ENCODE results near the gene NHERF1. TPM values are rescaled to one million over a fixed set of nuclear protein-coding genes. Genes with fewer than 3 reads are reported as not detected.
A peak's percentile ranks its signal among the peaks of the same experiment; 100 is the strongest.

NHERF1 gene
- total and polyA plus RNA-seq, 2 donors (not counting 1 experiment from before 2014, with no cell fraction given) = 56.2 to 81.8 TPM

DNA sequence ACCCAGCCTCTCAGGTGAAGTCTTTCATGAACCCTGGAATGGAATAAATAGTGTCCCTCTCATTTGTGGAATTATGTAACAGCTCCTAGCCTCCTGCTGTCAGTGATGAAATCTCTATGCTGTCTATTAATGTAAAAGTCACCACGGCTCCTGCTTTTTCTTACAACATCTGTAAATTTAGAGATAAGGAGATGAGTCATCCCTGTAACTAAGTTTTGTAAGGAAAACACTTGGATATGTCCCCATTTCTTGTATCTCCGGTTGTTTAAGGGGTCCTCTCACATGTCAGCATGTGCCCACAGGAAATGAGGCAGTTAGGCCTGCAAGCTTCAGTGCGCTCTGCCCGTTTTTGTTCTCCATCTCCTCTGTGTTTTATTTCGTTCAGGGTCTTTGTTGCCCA, 30.5 kb downstream of the NHERF1 start:
- H3K79me2 ChIP-seq (ENCODE audit: control insufficient read depth, insufficient read depth, low read length) = peaks cover 33% of the 10 kb centered on the region
- no peak overlapping the region for H2AFZ ChIP-seq (ENCODE audit: insufficient read depth, low read depth, low read length, poor library complexity, severe bottlenecking)
- H3K27me3 Mint-ChIP-seq = no peaks in the 10 kb centered on the region
- H3K9me3 ChIP-seq (ENCODE audit: control extremely low read depth in 1 of 3, control insufficient read depth in 2 of 3, insufficient read depth in 1 of 3, low read length in 2 of 3) = no peaks in the 10 kb centered on the region
- ChIA-PET POLR2A (interaction anchor here (0.6 to 1.2 kb wide), 2 partner anchors 26 to 122 kb away, joined by 3 read pairs; no protein-coding TSS in a partner anchor), CTCF (interaction anchor here (1.5 to 7.1 kb wide), 11 partner anchors 8 to 212 kb away, joined by 3 to 41 read pairs (median 13); partner anchors contain the start of genes CD300H and RAB37)
- H3K27me3 ChIP-seq (replicated peaks in 1 of 4; ENCODE audit: control extremely low read depth in 1 of 4, control insufficient read depth in 3 of 4, insufficient read depth in 4 of 4, low read length in 3 of 4) = no peaks in the 10 kb centered on the region
- ATAC-seq (ENCODE audit: low read depth) (no peak), DNase-seq (no peak)
- peaks cover 0 to 9% of the 10 kb centered on the region in 2 experiments for H3K36me3 ChIP-seq (replicated peaks in 1 of 2; ENCODE audit: control extremely low read depth in 1 of 2, control insufficient read depth in 1 of 2, extremely low read depth in 1 of 2, insufficient read depth in 2 of 2, low read length in 1 of 2)
- H3K9ac ChIP-seq (ENCODE audit: low read length) = no peak overlapping the region
- WGBS (ENCODE audit: insufficient coverage) = 68% methylated on average over 4 of the region's 5 CpGs
- no peak for TF ChIP-seq EZH2 (IDR thresholded peaks at IDR 0.05; ENCODE audit: borderline replicate concordance, insufficient read depth, low read depth, low read length, poor library complexity, severe bottlenecking)
- no peak for TF ChIP-seq CTCF (IDR thresholded peaks at IDR 0.05)
- H3K4me1 ChIP-seq (ENCODE audit: control insufficient read depth in 2 of 2, insufficient read depth in 2 of 2, low read length in 2 of 2) = peaks cover 42 to 54% of the 10 kb centered on the region in 2 donors
- H3K9me3 Mint-ChIP-seq (ENCODE audit: insufficient read depth) = no peaks in the 10 kb centered on the region
- peaks cover 65% of the 10 kb centered on the region for H3K4me1 Mint-ChIP-seq
- H4K20me1 ChIP-seq (ENCODE audit: control insufficient read depth, insufficient read depth, low read length, poor library complexity, severe bottlenecking) = peaks cover 47% of the 10 kb centered on the region
- H3K4me3 Mint-ChIP-seq = peak overlapping the region; percentile 49
- peak overlapping the region; percentile 68 for H3K27ac Mint-ChIP-seq
- H3K4me3 ChIP-seq (ENCODE audit: control extremely low read depth in 1 of 5, extremely low read depth in 1 of 5, insufficient read depth in 1 of 5, low read depth in 2 of 5, low read length in 4 of 5) = no peak overlapping the region
- intact Hi-C loops (cut with micrococcal nuclease) = loop anchor here (5.0 kb wide), 1 partner anchor 42 kb away; the partner anchor contains the start of gene RAB37
- peak overlapping the region; percentile 56 for H3K4me2 ChIP-seq (replicated peaks; ENCODE audit: low read depth, low read length, poor library complexity, severe bottlenecking)
- no peak overlapping the region for H3K27ac ChIP-seq (ENCODE audit: low read length in 2 of 2)

DNA sequence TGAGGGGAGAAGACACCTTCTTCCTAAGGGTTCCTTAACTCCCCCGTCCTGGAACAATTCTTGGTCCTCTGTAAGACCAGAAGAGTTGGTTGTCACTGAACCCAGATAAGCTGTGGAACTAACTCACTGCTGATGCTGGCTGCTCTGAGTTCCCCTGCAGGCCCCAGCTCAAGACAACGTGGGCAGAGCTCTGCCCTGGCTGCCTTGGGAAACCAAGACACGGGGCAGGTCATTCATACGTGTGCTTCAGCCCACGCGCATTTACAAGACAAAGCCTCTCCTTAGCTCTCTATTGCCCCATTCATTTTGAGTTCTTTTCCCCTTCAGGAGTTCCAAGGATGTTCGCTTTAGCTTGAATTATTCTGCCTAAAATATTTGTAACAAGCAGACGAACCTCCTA, 31.1 kb downstream of the NHERF1 start:
- TF ChIP-seq EZH2 (IDR thresholded peaks at IDR 0.05; ENCODE audit: borderline replicate concordance, insufficient read depth, low read depth, low read length, poor library complexity, severe bottlenecking) = no peak
- TF ChIP-seq CTCF (IDR thresholded peaks at IDR 0.05) = no peak
- Mint-ChIP-seq H3K4me1 (peaks cover 68% of the 10 kb centered on the region), H3K27me3 (no peaks in the 10 kb centered on the region), H3K4me3 (peak overlapping the region; percentile 73), H3K27ac (peak overlapping the region; percentile 93), H3K9me3 (ENCODE audit: insufficient read depth) (no peaks in the 10 kb centered on the region)
- peaks cover 48 to 60% of the 10 kb centered on the region in 2 donors for H3K4me1 ChIP-seq (ENCODE audit: control insufficient read depth in 2 of 2, insufficient read depth in 2 of 2, low read length in 2 of 2)
- peaks cover 0 to 8% of the 10 kb centered on the region in 2 experiments for H3K36me3 ChIP-seq (replicated peaks in 1 of 2; ENCODE audit: control extremely low read depth in 1 of 2, control insufficient read depth in 1 of 2, extremely low read depth in 1 of 2, insufficient read depth in 2 of 2, low read length in 1 of 2)
- H4K20me1 ChIP-seq (ENCODE audit: control insufficient read depth, insufficient read depth, low read length, poor library complexity, severe bottlenecking) = peaks cover 50% of the 10 kb centered on the region
- WGBS (ENCODE audit: insufficient coverage) = 54% methylated on average over 7 of the region's 8 CpGs
- no peak overlapping the region for H2AFZ ChIP-seq (ENCODE audit: insufficient read depth, low read depth, low read length, poor library complexity, severe bottlenecking)
- ChIA-PET CTCF (interaction anchor here (0.6 to 7.1 kb wide), 15 partner anchors 9 to 213 kb away, joined by 3 to 41 read pairs (median 8); partner anchors contain the start of genes CD300H and RAB37), POLR2A (interaction anchor here (0.5 to 1.3 kb wide), 4 partner anchors 27 to 122 kb away, joined by 3 to 6 read pairs (median 3); no protein-coding TSS in a partner anchor)
- intact Hi-C loops (cut with micrococcal nuclease) = loop anchor here (5.0 kb wide), 1 partner anchor 42 kb away; the partner anchor contains the start of gene RAB37
- peaks cover 33% of the 10 kb centered on the region for H3K79me2 ChIP-seq (ENCODE audit: control insufficient read depth, insufficient read depth, low read length)
- H3K9me3 ChIP-seq (ENCODE audit: control extremely low read depth in 1 of 3, control insufficient read depth in 2 of 3, insufficient read depth in 1 of 3, low read length in 2 of 3) = no peaks in the 10 kb centered on the region
- H3K27me3 ChIP-seq (replicated peaks in 1 of 4; ENCODE audit: control extremely low read depth in 1 of 4, control insufficient read depth in 3 of 4, insufficient read depth in 4 of 4, low read length in 3 of 4) = no peaks in the 10 kb centered on the region
- no peak overlapping the region for H3K4me3 ChIP-seq (ENCODE audit: control extremely low read depth in 1 of 5, extremely low read depth in 1 of 5, insufficient read depth in 1 of 5, low read depth in 2 of 5, low read length in 4 of 5)
- ATAC-seq (ENCODE audit: low read depth) = no peak
- DNase-seq = no peak
- H3K27ac ChIP-seq (ENCODE audit: low read length in 2 of 2) = peak overlapping the region; percentile 55 to 67
- peak overlapping the region; percentile 56 for H3K4me2 ChIP-seq (replicated peaks; ENCODE audit: low read depth, low read length, poor library complexity, severe bottlenecking)
- H3K9ac ChIP-seq (ENCODE audit: low read length) = no peak overlapping the region
